Measurements from ENCODE around the gene TBC1D22A.
"Not testable (repeated sequence)": the region's sequence is repeated elsewhere in the genome, so short reads cannot be mapped to it uniquely, and the experiment has no call there.

Gene TBC1D22A

DNA sequence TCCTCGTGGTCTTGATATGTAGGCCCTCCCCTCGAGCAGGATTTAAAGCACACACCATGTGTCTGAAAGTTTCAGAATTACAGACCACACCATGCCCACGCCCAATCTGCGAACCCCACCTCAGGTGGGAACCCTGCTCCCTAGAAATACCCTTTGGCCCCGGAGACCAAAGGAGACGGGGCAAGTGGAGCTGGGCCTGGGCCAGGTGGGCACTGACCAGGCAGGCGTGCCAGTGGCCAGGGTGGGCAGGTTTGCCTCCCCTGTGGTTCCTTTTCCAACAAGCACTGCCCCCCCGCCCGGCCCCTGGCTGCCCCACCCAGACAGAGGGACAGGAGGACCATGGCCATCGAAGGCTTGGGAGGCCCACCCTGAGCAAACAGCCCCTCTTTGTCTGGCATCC lies 400.4 kb downstream of the TBC1D22A start:
- DNase-seq (ENCODE audit: low read depth in 2 of 2, low spot score in 1 of 2), result no peak

DNA sequence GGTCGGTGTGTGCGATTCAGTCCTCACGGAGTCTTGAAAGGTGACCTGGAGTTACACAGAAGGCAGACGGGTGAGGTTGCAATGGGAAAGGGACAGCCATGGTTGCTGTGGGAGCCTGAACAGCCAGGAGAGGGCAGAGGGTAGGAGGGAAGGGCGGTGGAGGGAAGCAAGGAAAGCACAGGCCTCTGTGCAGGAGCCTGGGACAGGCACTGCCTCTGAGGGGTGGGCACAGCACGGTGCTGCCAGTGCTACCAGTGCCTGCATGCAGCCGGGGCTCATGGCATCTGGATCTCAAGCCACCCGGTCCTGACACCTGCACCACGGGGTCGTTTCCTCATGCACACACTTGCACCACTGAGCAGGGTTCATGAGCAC lies 401.0 kb downstream of the TBC1D22A start:
- no peak for DNase-seq (ENCODE audit: low read depth in 2 of 2, low spot score in 1 of 2)

DNA sequence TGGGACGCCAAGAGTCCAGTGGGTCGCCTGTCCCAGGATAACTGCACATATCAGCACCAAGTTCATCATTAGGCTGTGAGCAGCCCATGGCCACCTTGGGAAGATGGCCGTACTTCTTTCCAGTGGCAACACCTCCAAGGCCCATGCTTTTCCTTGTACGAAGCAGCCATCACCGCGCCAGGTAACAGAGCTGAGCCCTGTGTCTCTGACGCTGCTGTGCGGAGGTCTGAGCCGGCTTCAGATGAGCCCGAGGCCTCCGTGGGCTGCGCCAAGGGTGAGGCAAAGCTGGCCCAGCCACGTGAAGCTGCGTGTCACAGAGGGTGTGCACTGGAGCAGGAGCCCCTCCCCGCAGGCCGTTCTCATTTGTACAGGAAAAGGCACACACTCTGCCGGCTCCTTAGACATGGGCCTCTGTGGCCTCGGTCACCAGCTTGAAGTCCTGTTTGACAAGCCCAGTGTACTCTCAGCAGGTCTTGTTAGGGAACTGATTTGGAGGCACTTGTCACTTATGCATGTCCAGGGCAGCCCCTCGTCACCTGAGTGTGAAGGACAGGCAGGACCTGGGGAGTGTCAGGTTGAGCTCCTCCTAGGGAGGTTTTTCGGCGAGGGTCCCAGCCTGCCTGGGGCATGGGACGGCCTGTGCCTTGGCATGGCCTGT lies 401.5 kb downstream of the TBC1D22A start:
- no peak for DNase-seq (ENCODE audit: low read depth in 2 of 2, low spot score in 1 of 2)

DNA sequence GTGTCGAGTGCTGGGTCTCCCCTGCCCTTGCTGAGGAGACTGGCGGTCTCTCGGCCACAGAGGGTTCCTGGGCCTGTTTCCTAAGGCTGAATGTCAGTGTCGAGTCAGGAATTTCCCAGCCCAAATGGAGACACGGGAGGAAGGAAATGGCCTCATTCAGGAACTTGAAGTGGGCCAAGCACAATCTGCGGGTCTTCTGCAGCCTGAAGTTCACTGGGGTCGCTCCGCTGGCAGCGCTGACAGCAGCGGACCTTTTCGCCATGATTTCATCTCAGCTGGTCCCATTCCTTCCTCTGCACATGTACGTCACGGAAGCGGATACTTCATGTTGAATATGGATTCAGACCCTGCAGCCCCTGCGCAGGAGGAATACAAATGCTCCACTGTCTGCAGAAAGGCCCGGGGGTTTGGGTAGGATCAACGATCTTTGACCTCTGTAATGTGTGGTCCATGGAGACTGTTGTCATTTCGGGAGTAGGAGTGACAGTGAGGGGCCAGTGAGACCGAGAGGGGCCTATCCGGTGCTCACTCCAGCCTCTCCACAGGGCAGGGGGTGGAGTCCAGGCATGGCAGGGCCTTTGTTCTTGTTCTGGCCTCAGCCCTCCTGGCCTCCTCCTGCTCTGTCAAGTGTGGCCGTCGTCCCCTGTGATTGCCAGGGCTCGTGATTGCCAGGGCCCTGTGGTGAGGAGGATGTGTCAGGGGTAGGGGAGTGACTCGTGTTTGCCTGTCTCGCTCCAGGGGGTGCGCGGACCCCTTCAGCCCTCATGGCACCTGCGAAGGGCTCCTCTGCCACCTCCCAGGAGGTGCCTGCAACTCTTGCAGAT lies 402.3 kb downstream of the TBC1D22A start:
- no peak for DNase-seq (ENCODE audit: low read depth in 2 of 2, low spot score in 1 of 2)

DNA sequence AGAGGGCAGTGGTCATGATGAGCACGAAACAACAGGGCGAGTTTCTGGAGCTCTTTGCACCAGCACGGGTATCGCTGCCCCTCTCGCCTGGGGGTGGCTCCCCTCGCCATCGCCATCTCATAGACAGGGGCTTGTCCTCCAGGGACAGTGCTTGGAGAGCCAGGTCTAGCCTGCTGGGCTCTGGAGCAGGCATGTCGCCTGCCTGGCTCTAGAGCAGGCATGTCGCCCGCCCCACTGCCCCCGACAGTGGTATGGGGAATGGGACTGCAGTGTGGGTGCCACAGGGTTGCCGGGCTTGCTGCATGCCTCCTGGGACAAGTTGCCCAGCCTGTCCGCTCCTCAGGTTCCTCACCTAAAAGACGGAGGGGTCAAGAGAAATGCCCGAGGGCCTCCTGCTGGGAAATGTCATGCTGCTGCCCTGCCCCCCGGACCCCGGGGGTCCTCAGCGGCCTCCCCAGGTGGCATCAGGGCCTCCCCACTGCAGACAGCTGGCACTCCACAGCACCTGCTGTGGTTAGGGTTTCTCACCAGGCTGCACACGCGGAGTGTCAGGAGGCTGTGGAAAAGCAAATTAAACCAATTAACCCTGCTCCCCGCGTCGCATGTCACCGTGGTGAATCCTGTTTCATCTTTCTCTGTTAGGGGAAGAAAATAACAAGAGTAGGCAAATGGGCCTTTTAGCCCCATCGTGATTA lies 403.0 kb downstream of the TBC1D22A start:
- DNase-seq (ENCODE audit: low read depth in 2 of 2, low spot score in 1 of 2), result no peak

DNA sequence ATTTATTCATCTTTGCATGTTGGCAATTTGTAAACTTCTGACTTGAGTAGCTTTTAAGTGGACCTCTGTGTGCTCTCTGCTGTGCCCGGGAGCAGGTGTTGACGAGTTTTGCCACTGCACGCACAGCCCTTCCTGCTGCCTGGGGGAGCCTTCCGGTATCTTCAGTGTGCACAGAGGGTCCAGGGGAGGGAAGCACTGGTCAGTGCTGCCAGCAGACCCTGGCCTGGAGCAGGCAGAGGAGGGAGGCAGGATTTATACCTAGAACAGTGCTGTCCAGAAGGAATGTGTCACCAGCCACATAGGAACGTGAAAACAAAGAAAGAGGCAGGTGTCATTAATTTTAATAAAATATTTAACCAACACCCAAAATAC lies 403.6 kb downstream of the TBC1D22A start:
- DNase-seq (ENCODE audit: low read depth in 2 of 2, low spot score in 1 of 2), result no peak

DNA sequence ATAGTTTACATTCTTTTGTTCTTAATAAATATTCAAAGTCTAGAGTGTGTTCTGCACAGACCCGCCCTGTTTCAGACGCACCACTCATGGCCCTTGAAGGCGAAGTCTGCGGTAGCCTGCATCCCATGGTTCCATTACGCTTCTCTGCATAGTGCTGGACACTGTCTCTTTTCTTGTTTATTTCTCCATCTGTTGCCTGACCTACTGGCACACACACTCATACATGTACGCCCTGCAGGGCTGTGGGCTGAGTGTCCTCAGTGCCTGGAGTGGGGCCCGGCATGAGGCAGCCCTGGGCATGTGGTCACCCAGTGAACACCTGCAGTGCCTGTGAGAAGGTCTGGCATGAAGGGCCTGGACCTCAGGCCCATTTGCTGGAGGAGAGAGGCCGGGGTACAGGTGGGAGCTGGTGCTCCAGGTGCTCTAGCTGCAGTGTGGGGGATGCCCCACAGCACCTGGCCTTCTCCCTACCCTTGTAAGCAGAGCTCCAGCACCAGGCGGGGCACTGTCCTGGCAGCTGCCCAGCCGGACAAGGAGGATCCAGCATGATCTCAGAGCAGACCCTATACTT lies 404.1 kb downstream of the TBC1D22A start:
- DNase-seq (ENCODE audit: low read depth in 2 of 2, low spot score in 1 of 2), result no peak

DNA sequence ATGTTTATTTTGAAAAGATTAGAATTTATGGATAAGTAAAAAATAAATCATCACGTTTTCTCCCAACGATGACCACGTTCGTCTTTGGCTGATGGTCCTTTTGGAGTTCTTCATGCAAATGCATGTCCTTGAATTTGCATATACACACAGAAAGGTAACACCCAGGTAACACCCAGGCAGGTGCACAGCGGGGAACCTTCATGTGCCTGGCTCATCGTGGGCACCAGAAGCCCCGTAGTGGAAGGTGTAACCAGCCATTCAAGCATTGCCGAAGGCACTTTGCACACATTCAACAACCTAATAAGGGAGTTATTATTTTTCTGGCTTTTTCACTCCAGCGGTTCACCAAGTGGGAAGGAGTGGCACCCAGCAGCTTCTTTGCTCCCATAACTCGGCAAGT lies 404.6 kb downstream of the TBC1D22A start:
- no peak for DNase-seq (ENCODE audit: low read depth in 2 of 2, low spot score in 1 of 2)

DNA sequence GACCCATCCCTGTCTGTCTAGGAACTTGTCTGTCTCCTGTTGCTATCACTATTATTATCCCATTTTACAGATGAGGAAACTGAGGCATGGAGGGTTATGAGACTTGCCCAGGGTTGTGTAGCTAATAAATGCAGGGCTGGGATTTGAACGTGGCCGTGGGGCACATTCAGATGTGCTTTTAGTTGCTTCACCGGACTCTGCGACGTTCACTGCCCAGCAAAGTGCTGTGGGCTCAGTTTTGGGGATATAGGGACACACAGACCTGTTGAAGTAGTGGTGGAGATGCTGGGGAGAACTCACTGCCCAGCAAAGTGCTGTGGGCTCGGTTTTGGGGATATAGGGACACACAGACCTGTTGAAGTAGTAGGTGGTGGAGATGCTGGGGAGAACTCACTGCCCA lies 405.5 kb downstream of the TBC1D22A start:
- not testable (repeated sequence) for DNase-seq (ENCODE audit: low read depth in 2 of 2, low spot score in 1 of 2)

DNA sequence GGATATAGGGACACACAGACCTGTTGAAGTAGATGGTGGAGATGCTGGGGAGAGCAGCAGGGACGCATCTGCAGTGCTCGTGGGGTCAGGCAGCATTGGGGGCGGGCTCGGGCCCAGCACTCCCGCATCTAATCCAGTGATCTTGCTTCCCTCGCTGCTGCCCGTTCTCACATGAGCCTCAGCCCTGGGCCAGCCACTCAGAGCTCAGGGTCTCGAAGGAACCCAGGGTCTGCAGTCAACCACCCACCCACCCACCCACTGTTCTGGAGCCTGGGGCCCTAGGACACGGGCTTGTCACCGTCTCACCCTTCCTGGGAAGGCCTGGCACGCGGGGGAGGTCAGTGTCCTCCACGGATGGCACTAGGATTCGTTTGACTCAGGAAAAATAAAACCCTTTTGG lies 406.0 kb downstream of the TBC1D22A start:
- no peak for DNase-seq (ENCODE audit: low read depth in 2 of 2, low spot score in 1 of 2)

DNA sequence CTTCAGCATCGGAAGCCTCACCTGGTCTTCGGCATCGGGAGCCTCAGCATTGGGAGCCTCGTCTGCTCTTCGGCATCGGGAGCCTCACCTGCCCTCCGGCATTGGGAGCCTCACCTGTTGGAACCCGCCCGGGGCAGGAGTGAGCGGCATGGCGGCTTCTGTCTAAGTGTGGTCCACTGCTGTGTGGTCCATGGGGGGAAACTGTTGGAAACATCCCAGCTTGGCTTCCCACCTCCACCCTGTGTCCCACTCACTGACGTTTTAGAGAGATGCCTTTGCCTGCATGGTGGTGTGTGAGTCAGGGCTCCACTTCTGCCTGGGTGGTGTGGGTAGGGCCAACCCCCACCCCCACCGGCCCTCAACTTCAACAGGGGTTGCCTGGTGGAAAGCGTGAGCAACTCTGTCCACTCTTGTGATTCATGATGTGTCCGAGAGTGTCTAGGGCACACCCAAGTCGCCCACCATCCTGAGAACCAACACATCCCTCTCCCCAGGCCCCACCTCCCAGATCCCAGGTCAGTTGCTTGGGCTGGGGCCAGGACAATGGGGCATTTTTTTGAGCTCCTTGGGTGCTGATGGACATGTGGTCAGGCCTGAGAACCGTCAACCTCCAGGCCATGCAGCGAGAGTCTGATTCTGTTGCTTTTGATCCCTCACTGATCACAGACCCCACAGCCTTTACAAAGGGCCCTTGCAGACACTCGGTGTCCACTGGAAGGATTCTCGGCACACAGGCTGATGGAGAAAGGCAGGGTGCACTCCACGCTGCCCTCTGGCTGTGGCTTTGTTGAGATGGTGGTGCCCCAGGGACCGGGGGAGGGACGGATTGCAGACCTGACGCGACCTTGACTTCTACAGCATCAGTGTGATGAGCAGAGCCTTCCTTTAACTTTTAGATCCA lies 406.7 kb downstream of the TBC1D22A start:
- no peak for DNase-seq (ENCODE audit: low read depth in 2 of 2, low spot score in 1 of 2)

DNA sequence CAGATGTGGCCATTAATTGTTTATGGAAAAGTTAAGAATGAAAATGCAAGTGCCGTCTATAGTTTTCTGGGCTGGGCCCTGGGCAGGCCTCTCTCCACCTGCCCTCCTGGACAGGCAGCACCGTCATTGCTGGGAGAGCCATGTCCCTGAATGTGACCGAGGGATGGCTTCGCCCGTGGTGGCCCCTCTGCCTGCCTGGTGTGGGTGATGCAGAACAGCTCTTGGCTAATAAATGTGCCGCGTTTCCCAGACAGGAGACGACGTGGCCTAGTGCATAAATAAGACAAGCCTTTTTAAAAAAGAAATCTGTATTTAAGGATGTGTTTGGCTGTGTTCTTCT lies 407.3 kb downstream of the TBC1D22A start:
- no peak for DNase-seq (ENCODE audit: low read depth in 2 of 2, low spot score in 1 of 2)

DNA sequence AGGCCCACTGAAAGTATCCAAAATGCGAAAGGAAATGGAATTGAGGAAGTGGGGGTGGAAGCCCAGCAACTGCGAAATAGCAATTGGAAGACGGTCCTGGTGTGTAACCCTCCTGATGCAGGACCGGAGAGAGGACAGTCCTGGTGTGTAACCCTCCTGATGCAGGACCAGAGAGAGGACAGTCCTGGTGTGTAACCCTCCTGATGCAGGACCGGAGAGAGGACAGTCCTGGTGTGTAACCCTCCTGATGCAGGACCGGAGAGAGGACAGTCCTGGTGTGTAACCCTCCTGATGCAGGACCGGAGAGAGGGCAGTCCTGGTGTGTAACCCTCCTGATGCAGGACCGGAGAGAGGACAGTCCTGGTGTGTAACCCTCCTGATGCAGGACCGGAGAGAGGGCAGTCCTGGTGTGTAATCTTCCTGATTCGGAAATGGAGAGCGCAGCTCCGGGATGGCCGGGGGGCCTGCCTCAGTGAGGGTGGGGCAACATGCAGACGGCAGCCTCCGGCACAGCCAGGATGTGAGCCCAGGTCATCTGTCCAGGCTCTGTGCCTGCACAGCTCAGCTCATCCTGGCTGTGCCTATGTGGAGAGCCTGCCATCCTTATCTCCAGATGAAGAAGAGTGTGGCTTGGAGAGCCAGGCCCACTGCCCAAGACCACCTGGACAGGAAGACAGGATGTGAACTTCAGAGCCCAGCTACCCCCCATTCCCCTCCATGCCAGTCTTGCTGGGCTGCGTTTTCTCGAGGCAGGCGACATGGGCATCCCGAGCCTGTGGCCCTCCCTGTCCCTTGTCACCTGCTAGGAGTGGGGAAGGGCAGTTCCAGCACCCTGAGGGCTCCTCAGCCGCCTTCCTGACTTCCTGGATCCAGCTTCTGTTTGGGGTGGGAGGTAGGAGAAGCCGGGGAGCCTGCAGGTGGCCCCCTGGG lies 408.3 kb downstream of the TBC1D22A start:
- DNase-seq (ENCODE audit: low read depth in 2 of 2, low spot score in 1 of 2), result not testable (repeated sequence)

DNA sequence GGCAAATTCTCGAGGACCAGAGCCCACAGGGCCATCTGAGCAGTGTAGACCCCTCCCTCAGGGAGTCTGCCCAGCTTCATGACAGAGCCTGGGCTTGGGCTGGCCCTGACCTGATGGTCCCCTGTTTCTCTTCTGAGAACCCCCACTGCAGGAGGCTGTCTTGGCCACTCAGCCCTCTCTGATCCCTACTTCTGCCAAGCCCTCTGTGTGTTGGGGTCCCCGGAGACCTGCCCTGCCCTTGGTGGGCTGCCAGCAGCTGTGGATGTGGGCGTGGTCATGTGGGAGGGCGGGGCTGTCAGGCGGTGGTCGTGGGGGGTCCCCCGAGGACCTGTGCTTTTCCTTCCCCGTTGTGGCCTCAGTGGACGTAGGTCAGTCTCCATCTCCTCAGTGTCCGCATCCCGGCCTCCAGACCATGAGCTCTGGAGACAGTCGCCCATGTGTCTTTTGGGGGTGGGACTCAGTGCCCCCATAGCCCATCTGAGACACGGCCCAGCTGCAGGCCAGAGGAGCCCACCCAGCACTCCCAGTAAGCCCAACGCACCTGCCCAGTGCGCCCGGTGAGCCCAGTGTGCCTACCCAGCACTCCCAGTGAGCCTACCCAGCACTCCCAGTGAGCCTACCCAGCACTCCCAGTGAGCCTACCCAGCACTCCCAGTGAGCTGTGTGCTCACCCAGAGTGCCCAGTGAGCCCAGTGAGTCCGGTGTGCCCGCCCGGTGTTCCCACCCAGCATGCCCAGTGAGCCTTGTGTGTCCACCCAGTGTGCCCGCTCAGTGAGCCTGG lies 409.2 kb downstream of the TBC1D22A start:
- DNase-seq (ENCODE audit: low read depth in 2 of 2, low spot score in 1 of 2), result no peak

DNA sequence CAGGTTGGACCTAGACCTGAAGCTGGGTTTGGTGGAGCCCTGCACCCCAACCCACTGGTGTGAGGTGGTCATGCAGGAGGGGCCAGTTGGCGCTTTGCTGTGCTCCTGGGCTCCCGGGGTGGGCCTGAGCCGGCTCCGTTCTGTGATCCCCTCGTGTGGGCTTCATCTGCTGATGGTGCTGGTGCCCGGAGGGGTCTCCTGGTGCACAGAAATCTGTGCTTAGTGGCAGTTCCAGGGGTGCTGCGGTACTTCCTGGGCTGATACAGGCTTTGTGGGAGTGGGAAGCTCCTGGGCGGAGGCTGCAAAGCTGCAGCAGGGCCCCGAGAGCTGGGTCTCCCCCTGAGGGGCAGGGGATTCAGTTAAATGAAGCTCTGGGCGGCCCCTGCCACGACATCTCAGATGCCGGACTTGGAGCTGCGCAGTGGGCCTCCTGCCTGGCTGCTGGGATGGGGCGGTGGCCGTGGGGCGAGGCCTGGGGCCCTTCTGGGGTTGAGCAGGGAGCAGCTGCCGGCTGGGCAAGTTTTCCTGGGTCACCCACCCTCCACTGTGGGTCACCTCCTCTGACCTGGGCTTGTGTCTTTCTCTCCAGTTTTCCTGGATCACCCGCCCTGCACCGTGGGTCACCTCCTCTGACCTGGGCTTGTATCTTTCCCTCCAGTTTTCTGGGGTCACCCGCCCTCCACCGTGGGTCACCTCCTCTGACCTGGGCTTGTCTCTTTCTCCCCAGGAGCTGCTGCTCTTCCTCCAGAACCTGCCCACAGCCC lies 410.5 kb downstream of the TBC1D22A start:
- no peak for DNase-seq (ENCODE audit: low read depth in 2 of 2, low spot score in 1 of 2)

DNA sequence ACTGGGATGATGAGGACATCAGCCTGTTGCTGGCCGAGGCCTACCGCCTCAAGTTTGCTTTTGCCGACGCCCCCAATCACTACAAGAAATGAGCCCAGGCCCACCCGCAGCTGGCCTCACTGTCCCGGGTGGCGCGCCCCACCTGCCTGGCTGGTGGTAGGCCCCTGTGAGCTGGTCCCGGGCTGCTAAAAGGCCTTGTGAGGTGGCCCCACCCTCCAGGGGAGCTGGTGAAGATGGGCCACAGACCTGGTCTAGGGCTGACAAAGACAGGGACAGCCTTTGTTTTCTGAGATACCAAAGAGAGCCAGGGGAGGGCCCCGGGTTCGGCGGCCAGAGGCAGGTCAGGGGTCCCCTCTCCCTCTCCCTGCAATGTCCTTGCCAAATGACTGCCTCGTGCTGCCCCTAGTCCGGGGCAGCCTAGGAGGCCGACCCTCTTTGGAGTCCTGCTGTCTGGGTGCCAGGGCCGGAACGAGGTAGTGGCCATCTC lies 411.1 kb downstream of the TBC1D22A start:
- no peak for DNase-seq (ENCODE audit: low read depth in 2 of 2, low spot score in 1 of 2)

DNA sequence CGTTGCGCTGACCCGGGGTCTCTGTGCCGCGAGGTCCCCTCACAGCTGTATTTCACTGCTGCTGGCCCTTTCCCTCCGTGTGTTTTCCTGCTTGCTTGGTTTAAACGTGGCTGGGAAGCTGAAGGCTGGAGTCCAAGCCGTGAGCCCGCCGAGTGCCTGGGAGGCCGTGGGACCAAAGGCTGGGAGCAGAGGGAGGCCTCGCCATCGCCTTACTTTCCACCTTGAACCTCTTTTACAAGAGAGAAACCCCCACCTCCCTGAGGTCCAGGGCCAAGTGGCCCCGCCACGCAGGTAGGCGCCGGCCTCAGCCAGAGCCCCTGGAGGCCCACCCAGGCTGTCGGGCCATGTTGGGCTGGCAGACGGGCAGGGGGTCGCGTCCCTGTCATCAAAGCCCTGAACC lies 411.6 kb downstream of the TBC1D22A start:
- DNase-seq (ENCODE audit: low read depth in 2 of 2, low spot score in 1 of 2), result no peak

DNA sequence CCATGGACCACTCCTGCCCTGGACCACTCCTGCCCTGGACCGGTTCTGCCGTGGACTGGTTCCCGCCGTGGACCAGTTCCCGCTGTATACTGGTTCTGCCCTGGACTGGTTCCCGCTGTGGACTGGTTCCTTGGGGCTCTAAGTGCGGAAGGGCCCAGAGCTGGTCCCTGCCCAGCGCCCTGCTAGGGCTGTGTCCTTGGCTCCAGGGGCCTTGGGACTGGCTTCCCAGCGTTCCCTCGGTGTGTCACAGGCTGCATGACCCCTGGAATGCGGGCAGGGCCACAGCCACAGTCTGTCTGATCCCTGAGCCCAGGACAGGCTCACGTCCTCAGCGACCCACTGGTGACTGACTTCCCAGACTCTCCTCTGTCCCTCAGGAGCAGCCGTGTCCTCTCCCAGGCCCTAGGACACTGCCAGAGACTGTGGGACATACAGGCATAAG lies 412.2 kb downstream of the TBC1D22A start:
- no peak for DNase-seq (ENCODE audit: low read depth in 2 of 2, low spot score in 1 of 2)
